Measurements from ENCODE around the gene KRT6A. TPM values are rescaled to one million over a fixed set of nuclear protein-coding genes. Genes with fewer than 3 reads are reported as not detected.
"Not testable (repeated sequence)": the region's sequence is repeated elsewhere in the genome, so short reads cannot be mapped to it uniquely, and the experiment has no call there.

KRT6A gene
- total RNA-seq, 3 donors from 2014 or later (not counting 1 experiment from before 2014, with no cell fraction given): not detected

DNA sequence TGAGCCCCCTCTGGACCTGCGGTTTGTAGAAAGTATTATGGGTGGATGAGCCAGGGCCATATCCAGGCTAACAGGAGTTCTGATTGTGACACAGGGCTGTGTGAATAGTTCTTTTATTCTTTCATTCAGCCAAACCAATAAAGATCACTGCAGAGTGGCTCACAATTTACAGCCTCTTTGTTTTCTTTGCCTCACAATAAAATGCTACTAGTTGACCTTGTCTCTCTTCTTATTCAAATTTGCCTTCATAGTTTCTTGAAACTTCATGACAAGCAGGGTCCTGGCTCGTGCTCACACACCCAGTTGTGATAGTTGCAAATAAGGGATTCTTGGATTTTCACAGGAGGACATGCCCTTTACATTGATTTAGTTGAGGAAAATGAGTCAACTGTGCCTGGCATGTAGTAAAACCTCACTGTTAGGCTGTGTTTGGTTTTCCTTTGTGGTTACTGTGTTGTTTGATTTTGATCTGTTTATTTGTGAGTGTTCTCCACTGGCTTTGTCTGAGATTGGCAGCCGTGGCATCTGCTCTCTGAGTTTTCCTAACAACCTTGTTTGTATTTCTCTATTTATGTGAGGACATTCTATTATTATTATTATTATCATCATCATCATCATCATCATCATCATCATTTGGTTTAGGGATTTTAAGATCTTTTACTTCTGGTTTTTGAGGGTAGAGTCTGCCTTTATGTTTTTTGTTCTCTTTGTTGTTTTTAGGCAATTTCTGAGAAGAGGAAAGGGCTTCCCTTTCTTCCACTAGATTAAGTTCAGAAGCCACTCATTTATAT lies 38.5 kb downstream of the KRT6A start:
- no peaks in the 10 kb centered on the region for H3K36me3 Mint-ChIP-seq
- TF ChIP-seq, protein P1, sequence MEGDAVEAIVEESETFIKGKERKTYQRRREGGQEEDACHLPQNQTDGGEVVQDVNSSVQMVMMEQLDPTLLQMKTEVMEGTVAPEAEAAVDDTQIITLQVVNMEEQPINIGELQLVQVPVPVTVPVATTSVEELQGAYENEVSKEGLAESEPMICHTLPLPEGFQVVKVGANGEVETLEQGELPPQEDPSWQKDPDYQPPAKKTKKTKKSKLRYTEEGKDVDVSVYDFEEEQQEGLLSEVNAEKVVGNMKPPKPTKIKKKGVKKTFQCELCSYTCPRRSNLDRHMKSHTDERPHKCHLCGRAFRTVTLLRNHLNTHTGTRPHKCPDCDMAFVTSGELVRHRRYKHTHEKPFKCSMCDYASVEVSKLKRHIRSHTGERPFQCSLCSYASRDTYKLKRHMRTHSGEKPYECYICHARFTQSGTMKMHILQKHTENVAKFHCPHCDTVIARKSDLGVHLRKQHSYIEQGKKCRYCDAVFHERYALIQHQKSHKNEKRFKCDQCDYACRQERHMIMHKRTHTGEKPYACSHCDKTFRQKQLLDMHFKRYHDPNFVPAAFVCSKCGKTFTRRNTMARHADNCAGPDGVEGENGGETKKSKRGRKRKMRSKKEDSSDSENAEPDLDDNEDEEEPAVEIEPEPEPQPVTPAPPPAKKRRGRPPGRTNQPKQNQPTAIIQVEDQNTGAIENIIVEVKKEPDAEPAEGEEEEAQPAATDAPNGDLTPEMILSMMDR (IDR thresholded peaks at IDR 0.05): no peak
- H3K9me3 Mint-ChIP-seq: no peaks in the 10 kb centered on the region
- H3K4me3 Mint-ChIP-seq: no peak overlapping the region
- H3K9me3 ChIP-seq (ENCODE audit: control insufficient read depth, insufficient read depth, low read length): no peaks in the 10 kb centered on the region
- H3K27me3 Mint-ChIP-seq (ENCODE audit: low read depth in 2 of 2): peaks cover 8 to 27% of the 10 kb centered on the region in 2 donors
- H3K27ac ChIP-seq (ENCODE audit: low read length): no peak overlapping the region
- peaks cover 2% of the 10 kb centered on the region for H3K27me3 ChIP-seq (ENCODE audit: control insufficient read depth, insufficient read depth, low read length)
- peaks cover 5% of the 10 kb centered on the region for H3K4me1 ChIP-seq (ENCODE audit: control insufficient read depth, insufficient read depth, low read length)
- peaks cover 20 to 21% of the 10 kb centered on the region in 2 donors for H3K4me1 Mint-ChIP-seq
- no peak overlapping the region for H3K27ac Mint-ChIP-seq
- H3K4me3 ChIP-seq (ENCODE audit: low read length): no peak overlapping the region
- no peaks in the 10 kb centered on the region for H3K36me3 ChIP-seq (ENCODE audit: control insufficient read depth, insufficient read depth, low read length)
- ATAC-seq (peak in 1 of 3 donors; percentile 50), DNase-seq (no peak)
- 76% methylated on average over 2 of the region's 3 CpGs for WGBS (ENCODE audit: insufficient coverage)
- intact Hi-C loops (cut with micrococcal nuclease): no loop called here

DNA sequence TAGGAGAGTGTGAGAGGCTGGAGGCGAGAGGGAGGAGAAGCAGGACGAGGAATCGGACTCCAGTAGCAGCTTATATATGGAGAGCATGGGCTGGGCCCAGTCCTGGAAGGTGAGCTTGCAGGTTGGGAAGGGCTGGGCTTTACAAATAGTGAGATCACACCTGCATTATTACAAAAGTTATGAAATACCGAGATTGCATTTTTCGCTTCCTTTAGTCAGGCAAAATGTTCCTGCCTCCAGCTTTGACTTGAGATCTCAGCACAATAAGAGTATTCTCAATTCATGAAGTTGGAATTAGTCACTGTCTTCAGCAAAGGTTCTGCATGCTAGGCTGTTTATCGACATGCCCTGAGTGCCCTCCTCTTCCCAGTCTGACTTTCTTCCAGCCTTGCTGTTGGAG lies 41.0 kb downstream of the KRT6A start, which contains the start of gene KRT6B:
TSS of gene KRT6B (minus strand) at position 46 of the 400 bp plus-strand sequence. CDS start 68 bp downstream, outside the sequence.
- Mint-ChIP-seq H3K27me3 (ENCODE audit: low read depth in 2 of 2) (peaks cover 8 to 14% of the 10 kb centered on the region in 2 donors), H3K9me3 (no peaks in the 10 kb centered on the region), H3K4me1 (peaks cover 20 to 33% of the 10 kb centered on the region in 2 donors), H3K27ac (no peak within 1 kb of the TSS), H3K4me3 (no peak within 1 kb of the TSS), H3K36me3 (no peaks in the 10 kb centered on the region)
- H3K9me3 ChIP-seq (ENCODE audit: control insufficient read depth, insufficient read depth, low read length): no peaks in the 10 kb centered on the region
- H3K4me3 ChIP-seq (ENCODE audit: low read length): no peak within 1 kb of the TSS
- intact Hi-C loops (cut with micrococcal nuclease): no loop called here
- 93% methylated on average over 6 of the region's 6 CpGs for WGBS (ENCODE audit: insufficient coverage)
- DNase-seq (no peak), ATAC-seq (no peak)
- peaks cover 2% of the 10 kb centered on the region for H3K27me3 ChIP-seq (ENCODE audit: control insufficient read depth, insufficient read depth, low read length)
- H3K27ac ChIP-seq (ENCODE audit: low read length): no peak within 1 kb of the TSS
- H3K36me3 ChIP-seq (ENCODE audit: control insufficient read depth, insufficient read depth, low read length): no peaks in the 10 kb centered on the region
- TF ChIP-seq, protein P1 (IDR thresholded peaks at IDR 0.05): no peak
- H3K4me1 ChIP-seq (ENCODE audit: control insufficient read depth, insufficient read depth, low read length): peaks cover 5% of the 10 kb centered on the region

DNA sequence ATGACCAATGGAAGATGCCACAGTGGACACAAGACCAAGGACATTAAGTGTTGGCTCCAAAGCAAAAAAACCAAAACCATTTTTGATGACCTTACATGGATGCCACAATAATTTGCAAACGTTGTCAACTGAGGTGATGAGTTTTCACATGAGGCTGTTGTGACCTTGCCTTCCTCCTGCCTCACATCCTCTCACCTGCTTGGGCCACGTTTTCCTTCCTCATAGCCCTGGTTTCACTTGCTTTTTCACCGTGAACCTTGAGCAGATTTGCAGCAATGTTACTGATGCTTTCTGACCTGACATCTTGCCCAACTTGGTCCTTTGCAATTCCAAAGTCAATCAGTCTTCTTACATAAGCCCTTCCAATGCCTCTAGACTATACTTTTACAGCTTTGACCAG lies 44.8 kb downstream of the KRT6A start:
- no peaks in the 10 kb centered on the region for H3K9me3 ChIP-seq (ENCODE audit: control insufficient read depth, insufficient read depth, low read length)
- intact Hi-C loops (cut with micrococcal nuclease): no loop called here
- no peak for DNase-seq
- peaks cover 12 to 15% of the 10 kb centered on the region in 2 donors for H3K27me3 Mint-ChIP-seq (ENCODE audit: low read depth in 2 of 2)
- H3K36me3 Mint-ChIP-seq: no peaks in the 10 kb centered on the region
- no peaks in the 10 kb centered on the region for H3K9me3 Mint-ChIP-seq
- TF ChIP-seq, protein P1 (IDR thresholded peaks at IDR 0.05): no peak
- ATAC-seq: no peak
- H3K27me3 ChIP-seq (ENCODE audit: control insufficient read depth, insufficient read depth, low read length): peaks cover 3% of the 10 kb centered on the region
- peaks cover 11 to 24% of the 10 kb centered on the region in 2 donors for H3K4me1 Mint-ChIP-seq
- no peak overlapping the region for H3K4me3 Mint-ChIP-seq
- no peak overlapping the region for H3K27ac ChIP-seq (ENCODE audit: low read length)
- no peak overlapping the region for H3K27ac Mint-ChIP-seq
- no peaks in the 10 kb centered on the region for H3K36me3 ChIP-seq (ENCODE audit: control insufficient read depth, insufficient read depth, low read length)
- H3K4me3 ChIP-seq (ENCODE audit: low read length): no peak overlapping the region
- no peaks in the 10 kb centered on the region for H3K4me1 ChIP-seq (ENCODE audit: control insufficient read depth, insufficient read depth, low read length)
- WGBS (ENCODE audit: insufficient coverage): 22% methylated on average over 3 of the region's 3 CpGs

DNA sequence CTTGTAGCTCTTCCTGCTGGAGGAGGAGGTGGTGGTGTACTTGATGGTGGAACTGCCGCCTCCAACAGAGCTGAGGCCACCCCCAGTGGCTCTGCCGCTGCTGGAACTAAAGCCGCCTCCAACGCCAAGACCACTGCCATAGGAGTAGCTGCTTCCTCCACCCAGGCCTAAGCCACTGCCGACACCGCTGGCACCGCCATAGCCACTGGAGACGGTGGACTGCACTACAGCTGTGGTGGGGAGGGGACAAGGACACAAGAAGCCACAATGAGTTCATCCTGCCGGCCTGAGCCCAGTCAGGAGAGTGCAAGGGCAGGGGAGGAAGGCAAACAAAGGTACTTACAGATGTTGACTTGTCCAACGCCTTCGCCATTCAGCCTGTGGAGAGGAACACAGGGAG lies 45.9 kb downstream of the KRT6A start:
- H3K36me3 ChIP-seq (ENCODE audit: control insufficient read depth, insufficient read depth, low read length); H3K4me1 ChIP-seq (ENCODE audit: control insufficient read depth, insufficient read depth, low read length); ATAC-seq; intact Hi-C loops (cut with micrococcal nuclease); H3K36me3 Mint-ChIP-seq; H3K27me3 ChIP-seq (ENCODE audit: control insufficient read depth, insufficient read depth, low read length); H3K27ac ChIP-seq (ENCODE audit: low read length); H3K9me3 ChIP-seq (ENCODE audit: control insufficient read depth, insufficient read depth, low read length); H3K4me3 Mint-ChIP-seq; H3K9me3 Mint-ChIP-seq; DNase-seq; H3K4me3 ChIP-seq (ENCODE audit: low read length): not testable (repeated sequence)
- 93% methylated on average over 11 of the region's 11 CpGs for WGBS (ENCODE audit: insufficient coverage)
- peaks cover 18% of the 10 kb centered on the region in 2 donors for H3K27me3 Mint-ChIP-seq (ENCODE audit: low read depth in 2 of 2)
- peak overlapping the region in 1 of 2 donors; percentile 32 for H3K27ac Mint-ChIP-seq
- peaks cover 11 to 24% of the 10 kb centered on the region in 2 donors for H3K4me1 Mint-ChIP-seq

All from natural killer cell (primary cell).